Spleen (tissue), 7 donors: ENCODE data around the gene ADCY4.

ENCODE experiments used
- CTCF ChIP-seq, 11 experiments: fragments of 200-600 bp in 7 of 11; fragments of 450-650 bp in 4 of 11; sonication (generic) in 4 of 11; IDR thresholded peaks in 8 of 11; conservative IDR thresholded peaks in 3 of 11; 1 replicate in 7 of 11; 2 replicates in 4 of 11; pipeline versions ENCODE4 v1.4.0 to v1.8.0; 2016 to 2021; ENCODE audit warnings: antibody characterized with exemption in 11 of 11, inconsistent platforms in 4 of 11, mild to moderate bottlenecking in 1 of 11
- POLR2A ChIP-seq, 3 donors: fragments of 450-650 bp; IDR thresholded peaks; one replicate each; pipeline ENCODE4 v1.5.1; 2017; ENCODE audit warnings: antibody characterized with exemption in 3 of 3, mild to moderate bottlenecking in 1 of 3
- POLR2AphosphoS5 ChIP-seq, 3 donors: sonication (generic); formaldehyde crosslinking; IDR thresholded peaks; one replicate each; pipeline ENCODE4 v1.5.1; 2017; ENCODE audit warnings: antibody characterized with exemption in 3 of 3
- donor health status: DM: no; HTN: no; CAD: no; lungs with moderate emphysema.
- donor health status: DM: no; HTN: no; CAD: no.
- donor health status: DM: no; HTN: no; CAD: no.

GRCh38 chr14:24368212-24368561 is 33.3 kb upstream of the ADCY4 start:
- no peak for TF ChIP-seq CTCF (IDR thresholded peaks at IDR 0.05 in 8 of 11, conservative IDR thresholded peaks at IDR 0.05 in 3 of 11)
- TF ChIP-seq POLR2A (IDR thresholded peaks at IDR 0.05), result no peak
- no peak for TF ChIP-seq POLR2AphosphoS5 (IDR thresholded peaks at IDR 0.05)
